GM04503 (cell line): Measurements from ENCODE around the gene FAM81A.
"Not testable (repeated sequence)": the region's sequence is repeated elsewhere in the genome, so short reads cannot be mapped to it uniquely, and the experiment has no call there.

Experiments used
- DNase-seq: peaks from one replicate; pipeline ENCODE4 v3.0.0-alpha.2; 2012; ENCODE audit warnings: low read depth

FAM81A gene

GRCh38 chr15:59424616-59425015 is 13.4 kb upstream of the FAM81A start:
- DNase-seq: no peak

- DNase-seq: not testable (repeated sequence)
Measured at GRCh38 chr15:59428898-59429297, 9.1 kb upstream of the FAM81A start.

GRCh38 chr15:59432389-59432788 is 5.6 kb upstream of the FAM81A start:
- DNase-seq: no peak

GRCh38 chr15:59434481-59434880 is 3.5 kb upstream of the FAM81A start:
- no peak for DNase-seq

- DNase-seq: no peak
Measured at GRCh38 chr15:59436774-59437141, 1.2 kb upstream of the FAM81A start.

- DNase-seq: no peak
Measured at GRCh38 chr15:59437142-59437816, 707 bp upstream of the FAM81A start.

- DNase-seq: no peak
Measured at GRCh38 chr15:59438625-59439290, 772 bp downstream of the FAM81A start.

- DNase-seq: no peak
Measured at GRCh38 chr15:59439576-59439975, 1.6 kb downstream of the FAM81A start.

GRCh38 chr15:59443341-59444072 is 5.5 kb downstream of the FAM81A start:
- no peak for DNase-seq

- DNase-seq: no peak
Measured at GRCh38 chr15:59444081-59444835, 6.3 kb downstream of the FAM81A start.

- no peak for DNase-seq
Measured at GRCh38 chr15:59444980-59445545, 7.1 kb downstream of the FAM81A start.

- DNase-seq: no peak
Measured at GRCh38 chr15:59446232-59446957, 8.4 kb downstream of the FAM81A start.

- no peak for DNase-seq
Measured at GRCh38 chr15:59447367-59447766, 9.4 kb downstream of the FAM81A start.

- DNase-seq: no peak
Measured at GRCh38 chr15:59448871-59449270, 10.9 kb downstream of the FAM81A start.

- no peak for DNase-seq
Measured at GRCh38 chr15:59453474-59454215, 15.7 kb downstream of the FAM81A start.

- no peak for DNase-seq
Measured at GRCh38 chr15:59456114-59456513, 18.1 kb downstream of the FAM81A start.

GRCh38 chr15:59457103-59457502 is 19.1 kb downstream of the FAM81A start:
- DNase-seq: no peak

- no peak for DNase-seq
Measured at GRCh38 chr15:59461521-59461920, 23.5 kb downstream of the FAM81A start.

- DNase-seq: no peak
Measured at GRCh38 chr15:59473226-59473625, 35.2 kb downstream of the FAM81A start.

- not testable (repeated sequence) for DNase-seq
Measured at GRCh38 chr15:59475161-59475560, 37.2 kb downstream of the FAM81A start.

- DNase-seq: no peak
Measured at GRCh38 chr15:59484399-59484798, 46.4 kb downstream of the FAM81A start.
